Measurements from ENCODE around the gene OR2T8.

GRCh38 chr1:247948558-247948957 is 28.5 kb downstream of the OR2T8 start, which contains the start of gene OR2L8:
- TF ChIP-seq POLR2A (IDR thresholded peaks at IDR 0.05), result no peak
- TF ChIP-seq, protein P1, sequence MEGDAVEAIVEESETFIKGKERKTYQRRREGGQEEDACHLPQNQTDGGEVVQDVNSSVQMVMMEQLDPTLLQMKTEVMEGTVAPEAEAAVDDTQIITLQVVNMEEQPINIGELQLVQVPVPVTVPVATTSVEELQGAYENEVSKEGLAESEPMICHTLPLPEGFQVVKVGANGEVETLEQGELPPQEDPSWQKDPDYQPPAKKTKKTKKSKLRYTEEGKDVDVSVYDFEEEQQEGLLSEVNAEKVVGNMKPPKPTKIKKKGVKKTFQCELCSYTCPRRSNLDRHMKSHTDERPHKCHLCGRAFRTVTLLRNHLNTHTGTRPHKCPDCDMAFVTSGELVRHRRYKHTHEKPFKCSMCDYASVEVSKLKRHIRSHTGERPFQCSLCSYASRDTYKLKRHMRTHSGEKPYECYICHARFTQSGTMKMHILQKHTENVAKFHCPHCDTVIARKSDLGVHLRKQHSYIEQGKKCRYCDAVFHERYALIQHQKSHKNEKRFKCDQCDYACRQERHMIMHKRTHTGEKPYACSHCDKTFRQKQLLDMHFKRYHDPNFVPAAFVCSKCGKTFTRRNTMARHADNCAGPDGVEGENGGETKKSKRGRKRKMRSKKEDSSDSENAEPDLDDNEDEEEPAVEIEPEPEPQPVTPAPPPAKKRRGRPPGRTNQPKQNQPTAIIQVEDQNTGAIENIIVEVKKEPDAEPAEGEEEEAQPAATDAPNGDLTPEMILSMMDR (IDR thresholded peaks at IDR 0.05), result no peak
